ENCODE measurements around the gene MAPK12.
"Not testable (repeated sequence)": the region's sequence is repeated elsewhere in the genome, so short reads cannot be mapped to it uniquely, and the experiment has no call there.

The MAPK12 gene

GRCh38 chr22:50280708-50281383 lies 19.4 kb upstream of the MAPK12 start:
- no peak for DNase-seq

GRCh38 chr22:50280022-50280707 lies 18.7 kb upstream of the MAPK12 start:
- DNase-seq = no peak

GRCh38 chr22:50278956-50279619 lies 17.6 kb upstream of the MAPK12 start:
- DNase-seq = no peak

GRCh38 chr22:50278461-50278860 lies 17.0 kb upstream of the MAPK12 start:
- DNase-seq = no peak

- no peak for DNase-seq
These were observed 16.3 kb upstream of the MAPK12 start for GRCh38 chr22:50277761-50278160.

- peak; percentile 50 for DNase-seq
These were observed 14.7 kb upstream of the MAPK12 start for GRCh38 chr22:50276143-50276542.

GRCh38 chr22:50275181-50276055 lies 13.9 kb upstream of the MAPK12 start:
- no peak for DNase-seq

GRCh38 chr22:50274771-50275170 lies 13.3 kb upstream of the MAPK12 start:
- DNase-seq = no peak

GRCh38 chr22:50274311-50274710 lies 12.8 kb upstream of the MAPK12 start:
- DNase-seq = peak; percentile 43

- DNase-seq = not testable (repeated sequence)
These were observed 12.3 kb upstream of the MAPK12 start for GRCh38 chr22:50273781-50274180.

- DNase-seq = not testable (repeated sequence)
These were observed 11.9 kb upstream of the MAPK12 start for GRCh38 chr22:50273352-50273751.

- DNase-seq = no peak
These were observed 10.7 kb upstream of the MAPK12 start for GRCh38 chr22:50272044-50272802.

GRCh38 chr22:50271519-50271970 lies 10.1 kb upstream of the MAPK12 start:
- DNase-seq = peak; percentile 59

- peak; percentile 58 for DNase-seq
These were observed 9.3 kb upstream of the MAPK12 start for GRCh38 chr22:50270666-50271394.

- peak; percentile 76 for DNase-seq
These were observed 8.6 kb upstream of the MAPK12 start, which contains the start of gene MAPK11 for GRCh38 chr22:50269970-50270665. TSS of gene MAPK11 (minus strand) at chr22:50270380. CDS start at chr22:50270292, 88 bp downstream.

GRCh38 chr22:50269573-50269969 lies 8.1 kb upstream of the MAPK12 start:
- no peak for DNase-seq

GRCh38 chr22:50268655-50269113 lies 7.2 kb upstream of the MAPK12 start:
- DNase-seq = no peak

GRCh38 chr22:50267591-50268390 lies 6.3 kb upstream of the MAPK12 start:
- peak; percentile 57 for DNase-seq

GRCh38 chr22:50266994-50267393 lies 5.5 kb upstream of the MAPK12 start:
- no peak for DNase-seq
